Caco-2 (cell line): ENCODE data around the gene CROCC2. TPM values are rescaled to one million over a fixed set of nuclear protein-coding genes. Genes with fewer than 3 reads are reported as not detected.

Experiments
- BruUV-seq: library from RNA; stranded (reverse); fragments of 400-500 nt; replicated peaks from 2 replicates; lab custom pipeline; 2021; lab: Mats Ljungman, UMichigan
- CTCF ChIA-PET: fragments of 300-600 bp; sonication (Branson Sonifier 250); formaldehyde crosslinking; loops from one replicate; lab custom pipeline; 2022; ENCODE audit warnings: antibody characterized with exemption; lab: Charles Lee
- POLR2A ChIA-PET: fragments of 300-600 bp; sonication (Branson Sonifier 250); formaldehyde crosslinking; loops from one replicate; lab custom pipeline; 2022; ENCODE audit warnings: antibody characterized with exemption; lab: Charles Lee
- DNase-seq, 2 experiments: peaks; one replicate each; pipeline versions ENCODE4 v3.0.0 to v3.0.0-alpha.2; 2020 to 2022
- H3K27me3 ChIP-seq: replicated peaks from 2 replicates; pipeline ENCODE4 v1.6.0; 2011; ENCODE audit warnings: low read length; ENCODE audit not compliant: control insufficient read depth, insufficient read depth
- H3K36me3 ChIP-seq: 2 replicates; pipeline ENCODE4 v1.5.1; 2011; ENCODE audit warnings: low read length; ENCODE audit not compliant: control insufficient read depth, insufficient read depth
- H3K4me1 ChIP-seq: fragments of 250-450 bp; sonication (Bioruptor Pico); 2 replicates; pipeline ENCODE4 v1.5.1; 2020; ENCODE audit warnings: mild to moderate bottlenecking
- H3K4me3 ChIP-seq: 2 replicates; pipeline ENCODE4 v1.5.1; 2011; ENCODE audit warnings: low read depth, mild to moderate bottlenecking, control low read depth, low read length
- H3K9me3 ChIP-seq: fragments of 250-450 bp; sonication (Bioruptor Pico); 2 replicates; pipeline ENCODE4 v1.5.1; 2020; ENCODE audit warnings: mild to moderate bottlenecking, moderate library complexity
- H3K27ac Mint-ChIP-seq: one replicate; pipeline ENCODE4 v1.8.0; 2022; ENCODE audit warnings: mixed read lengths; ENCODE audit not compliant: unreplicated experiment
- H3K27me3 Mint-ChIP-seq: one replicate; pipeline ENCODE4 v1.8.0; 2022; ENCODE audit warnings: mixed read lengths; ENCODE audit not compliant: insufficient read depth, unreplicated experiment
- H3K36me3 Mint-ChIP-seq: one replicate; pipeline ENCODE4 v1.8.0; 2022; ENCODE audit warnings: mild to moderate bottlenecking, mixed read lengths; ENCODE audit not compliant: insufficient read depth, unreplicated experiment
- H3K4me1 Mint-ChIP-seq: one replicate; pipeline ENCODE4 v1.8.0; 2022; ENCODE audit warnings: low read depth, mixed read lengths; ENCODE audit not compliant: unreplicated experiment
- H3K4me3 Mint-ChIP-seq: one replicate; pipeline ENCODE4 v1.8.0; 2022; ENCODE audit warnings: mild to moderate bottlenecking, moderate library complexity, mixed read lengths; ENCODE audit not compliant: unreplicated experiment
- H3K9me3 Mint-ChIP-seq: one replicate; pipeline ENCODE4 v1.8.0; 2022; ENCODE audit warnings: mixed read lengths; ENCODE audit not compliant: unreplicated experiment
- intact Hi-C: fragments of 100-400 bp; cut with micrococcal nuclease; formaldehyde crosslinking; loops from one replicate; pipeline ENCODE4 v1.10.0; 2022; ENCODE audit not compliant: unreplicated experiment
- total RNA-seq: library from RNA; stranded (reverse); gene quantifications from 2 replicates; pipeline ENCODE4 v1.2.3, GENCODE V29; 2022
- TF ChIP-seq, protein P1 (sequence below), 2 experiments: fragments of 200-600 bp in 1 of 2; IDR thresholded peaks; 1 replicate in 1 of 2; 2 replicates in 1 of 2; pipeline versions ENCODE4 v1.5.1 to v1.8.0; 2011 to 2022; ENCODE audit warnings: antibody characterized with exemption in 1 of 2, control low read depth in 1 of 2, inconsistent platforms in 1 of 2, low read depth in 1 of 2, low read length in 1 of 2, mild to moderate bottlenecking in 1 of 2, moderate library complexity in 1 of 2; ENCODE audit not compliant: insufficient read depth in 1 of 2, severe bottlenecking in 1 of 2, unreplicated experiment in 1 of 2

Gene CROCC2
- total RNA-seq, 1 experiment from 2014 or later = not detected

DNA sequence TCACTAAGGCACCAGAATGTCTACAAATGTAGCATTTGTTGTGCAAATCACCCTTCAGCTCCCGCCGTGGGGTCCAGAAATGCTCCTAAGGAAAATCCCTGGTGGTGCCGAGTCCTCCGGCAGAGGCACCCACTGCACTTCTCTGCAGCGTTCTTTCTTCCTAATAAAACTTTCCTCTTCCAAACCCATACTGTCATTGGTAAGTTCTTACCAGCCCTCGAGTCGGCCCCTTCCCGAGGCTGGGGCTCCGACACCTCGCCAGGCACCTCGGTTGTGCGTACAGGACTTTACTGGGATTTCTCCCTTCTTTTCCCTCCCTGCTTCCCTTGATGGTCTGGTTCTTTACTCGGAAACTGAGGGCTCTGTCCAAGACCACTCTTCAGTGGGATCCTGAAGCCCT lies 47.8 kb upstream of the CROCC2 start:
- Mint-ChIP-seq H3K9me3 (no peaks in the 10 kb centered on the region), H3K4me1 (peaks cover 13% of the 10 kb centered on the region), H3K27ac (peak overlapping the region; percentile 89), H3K36me3 (no peaks in the 10 kb centered on the region), H3K4me3 (no peak overlapping the region), H3K27me3 (no peaks in the 10 kb centered on the region)
- Histone ChIP-seq H3K4me1 (peaks cover 25% of the 10 kb centered on the region), H3K9me3 (no peaks in the 10 kb centered on the region), H3K27me3 (no peaks in the 10 kb centered on the region), H3K36me3 (no peaks in the 10 kb centered on the region), H3K4me3 (no peak overlapping the region)
- no TSS peak for BruUV-seq
- DNase-seq = no peak
- TF ChIP-seq, protein P1, sequence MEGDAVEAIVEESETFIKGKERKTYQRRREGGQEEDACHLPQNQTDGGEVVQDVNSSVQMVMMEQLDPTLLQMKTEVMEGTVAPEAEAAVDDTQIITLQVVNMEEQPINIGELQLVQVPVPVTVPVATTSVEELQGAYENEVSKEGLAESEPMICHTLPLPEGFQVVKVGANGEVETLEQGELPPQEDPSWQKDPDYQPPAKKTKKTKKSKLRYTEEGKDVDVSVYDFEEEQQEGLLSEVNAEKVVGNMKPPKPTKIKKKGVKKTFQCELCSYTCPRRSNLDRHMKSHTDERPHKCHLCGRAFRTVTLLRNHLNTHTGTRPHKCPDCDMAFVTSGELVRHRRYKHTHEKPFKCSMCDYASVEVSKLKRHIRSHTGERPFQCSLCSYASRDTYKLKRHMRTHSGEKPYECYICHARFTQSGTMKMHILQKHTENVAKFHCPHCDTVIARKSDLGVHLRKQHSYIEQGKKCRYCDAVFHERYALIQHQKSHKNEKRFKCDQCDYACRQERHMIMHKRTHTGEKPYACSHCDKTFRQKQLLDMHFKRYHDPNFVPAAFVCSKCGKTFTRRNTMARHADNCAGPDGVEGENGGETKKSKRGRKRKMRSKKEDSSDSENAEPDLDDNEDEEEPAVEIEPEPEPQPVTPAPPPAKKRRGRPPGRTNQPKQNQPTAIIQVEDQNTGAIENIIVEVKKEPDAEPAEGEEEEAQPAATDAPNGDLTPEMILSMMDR (IDR thresholded peaks at IDR 0.05; ENCODE audit: insufficient read depth in 1 of 2, low read depth in 1 of 2, low read length in 1 of 2, severe bottlenecking in 1 of 2, unreplicated experiment in 1 of 2) = no peak
- ChIA-PET CTCF (interaction anchor here (1.4 to 1.5 kb wide), 2 partner anchors 40 to 220 kb away, joined by 3 to 9 read pairs; no protein-coding TSS in a partner anchor), POLR2A (interaction anchor here (1.1 kb wide), 1 partner anchor 18 kb away, joined by 3 read pairs; no protein-coding TSS in a partner anchor)
- intact Hi-C loops = no loop called here

DNA sequence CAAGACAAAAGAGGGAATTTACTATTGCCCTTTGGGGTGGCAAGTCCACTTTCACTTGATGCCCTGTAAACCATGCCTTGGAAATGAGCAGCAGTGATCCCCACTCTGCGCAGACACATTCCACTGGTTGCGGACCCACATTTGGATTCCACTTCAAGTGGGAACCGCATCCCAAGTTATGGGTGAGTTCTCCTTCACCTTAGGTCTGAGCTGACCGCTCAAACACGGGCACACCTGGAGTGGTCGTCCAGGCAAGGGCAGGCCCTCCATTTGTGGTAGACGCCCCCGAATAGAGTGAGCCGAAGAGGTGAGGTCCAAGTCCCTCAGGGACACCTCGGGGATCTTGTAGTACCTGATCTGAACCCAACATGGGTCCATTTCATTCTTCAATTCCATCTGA lies 47.3 kb upstream of the CROCC2 start:
- CTCF ChIA-PET = no interaction called here

DNA sequence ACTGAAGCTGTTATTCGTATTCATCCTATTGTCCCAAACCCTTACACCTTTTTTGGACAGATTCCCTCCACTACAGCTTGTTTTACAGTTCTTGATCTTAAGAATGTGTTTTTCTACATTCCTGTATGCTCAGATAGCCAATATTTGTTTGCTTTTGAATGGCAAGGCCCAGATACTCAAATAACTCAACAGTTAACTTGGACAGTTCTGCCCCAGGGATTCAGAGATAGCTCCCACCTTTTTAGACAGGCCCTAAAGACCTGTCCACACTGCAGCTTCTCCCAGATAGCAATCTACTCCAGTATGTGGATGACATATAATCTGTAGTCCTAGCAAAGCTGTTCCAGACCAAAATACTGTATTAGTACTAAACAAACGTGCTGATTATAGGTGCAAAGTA lies 44.6 kb upstream of the CROCC2 start:
- Mint-ChIP-seq H3K36me3 (no peaks in the 10 kb centered on the region), H3K4me3 (no peak overlapping the region), H3K9me3 (no peaks in the 10 kb centered on the region), H3K4me1 (peaks cover 20% of the 10 kb centered on the region), H3K27me3 (no peaks in the 10 kb centered on the region), H3K27ac (no peak overlapping the region)
- CTCF ChIA-PET = interaction anchor here (1.3 to 1.4 kb wide), 2 partner anchors 10 to 37 kb away, joined by 5 to 7 read pairs; no protein-coding TSS in a partner anchor
- intact Hi-C loops = no loop called here
- no TSS peak for BruUV-seq
- H3K4me1 ChIP-seq = peaks cover 25% of the 10 kb centered on the region
- TF ChIP-seq, protein P1 (IDR thresholded peaks at IDR 0.05; ENCODE audit: insufficient read depth in 1 of 2, low read depth in 1 of 2, low read length in 1 of 2, severe bottlenecking in 1 of 2, unreplicated experiment in 1 of 2) = no peak
- no peak overlapping the region for H3K4me3 ChIP-seq
- peak in 1 of 2 experiments; percentile 30 for DNase-seq
- no peaks in the 10 kb centered on the region for H3K36me3 ChIP-seq
- POLR2A ChIA-PET = interaction anchor here (1.2 kb wide), 1 partner anchor 35 kb away, joined by 10 read pairs; the partner anchor contains the start of gene MAB21L4
- H3K27me3 ChIP-seq = no peaks in the 10 kb centered on the region
- no peaks in the 10 kb centered on the region for H3K9me3 ChIP-seq

More for the DNA sequence above, 47.3 kb upstream of the CROCC2 start:
- no peaks in the 10 kb centered on the region for H3K27me3 Mint-ChIP-seq
- POLR2A ChIA-PET = no interaction called here
- no peak for DNase-seq
- Histone ChIP-seq H3K36me3 (no peaks in the 10 kb centered on the region), H3K4me3 (no peak overlapping the region), H3K9me3 (no peaks in the 10 kb centered on the region), H3K4me1 (peaks cover 25% of the 10 kb centered on the region), H3K27me3 (no peaks in the 10 kb centered on the region)
- H3K27ac Mint-ChIP-seq = no peak overlapping the region
- no peaks in the 10 kb centered on the region for H3K36me3 Mint-ChIP-seq
- BruUV-seq = no TSS peak
- no peak overlapping the region for H3K4me3 Mint-ChIP-seq
- peaks cover 13% of the 10 kb centered on the region for H3K4me1 Mint-ChIP-seq
- H3K9me3 Mint-ChIP-seq = no peaks in the 10 kb centered on the region
- intact Hi-C loops = no loop called here
- TF ChIP-seq, protein P1 (IDR thresholded peaks at IDR 0.05; ENCODE audit: insufficient read depth in 1 of 2, low read depth in 1 of 2, low read length in 1 of 2, severe bottlenecking in 1 of 2, unreplicated experiment in 1 of 2) = no peak
